Left lobe of liver (tissue), 2 donors: ENCODE results near the gene TIMP4. TPM values are rescaled to one million over a fixed set of nuclear protein-coding genes. Genes with fewer than 3 reads are reported as not detected.

Experiments used
- ATAC-seq: fragments of 200-7000 bp; cut with Tn5 transposase; one replicate; pipeline ENCODE4 v1.9.1; 2020; ENCODE audit warnings: mild to moderate bottlenecking, moderate library complexity
- DNase-seq: peaks from one replicate; pipeline ENCODE4 v3.0.0-alpha.2; 2020; ENCODE audit warnings: low spot score
- total RNA-seq: library from RNA; stranded (reverse); gene quantifications from one replicate; pipeline ENCODE4 v1.2.1, GENCODE V29; 2021
- donor health status: DM: no; HTN: no; CAD: no; lungs with moderate emphysema.
- donor health status: DM: no; HTN: yes; CAD: no.

Gene TIMP4
- total RNA-seq, 1 donor from 2014 or later = 0.53 TPM

DNA sequence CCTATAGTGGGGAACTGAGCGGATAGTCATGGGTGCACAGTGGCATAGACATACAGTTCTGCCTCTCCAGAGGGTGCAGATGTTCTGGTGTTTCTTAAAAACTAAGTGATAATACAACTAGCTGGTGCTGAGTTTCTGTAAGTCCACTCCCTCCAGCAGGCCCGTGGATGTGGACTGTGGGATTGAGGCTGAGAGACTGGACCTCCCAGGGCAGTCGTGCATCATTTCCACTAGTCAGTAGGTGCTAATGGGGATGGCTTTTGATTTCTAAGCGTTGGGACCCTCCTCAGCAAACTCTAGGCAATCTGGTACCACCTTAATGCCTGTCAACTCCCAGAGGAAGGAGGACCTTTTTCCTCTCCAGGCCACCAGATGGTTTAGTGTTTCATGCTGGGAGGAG is 27.3 kb upstream of the TIMP4 start:
- DNase-seq (no peak), ATAC-seq (no peak)

DNA sequence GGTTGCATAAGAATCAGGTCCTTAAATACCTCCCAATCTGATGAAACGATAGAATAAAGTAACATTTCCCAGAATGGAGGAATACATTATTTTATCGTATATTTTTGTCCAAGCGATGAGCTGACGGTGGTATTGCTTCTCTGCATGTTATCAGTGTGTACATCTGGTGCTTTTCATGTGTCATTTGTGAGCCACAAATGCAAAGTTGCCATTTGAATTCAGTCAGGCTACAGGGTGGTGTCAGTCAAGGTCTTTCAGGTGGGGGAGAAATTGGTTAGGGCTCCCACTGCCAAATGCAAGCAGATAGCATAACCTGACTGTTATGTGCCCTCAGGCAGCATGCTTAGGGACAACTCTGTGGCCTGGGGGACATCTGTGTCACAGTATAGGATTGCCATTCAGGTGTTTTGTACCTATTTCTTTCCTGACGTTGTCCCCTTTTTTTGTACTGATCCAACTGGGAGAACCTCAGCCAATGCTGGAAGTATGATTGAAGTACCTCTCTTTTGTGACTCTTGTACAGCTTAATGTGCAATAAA is 26.5 kb upstream of the TIMP4 start:
- DNase-seq (no peak), ATAC-seq (no peak)

GRCh38 chr3:12184541-12184940 is 25.8 kb upstream of the TIMP4 start:
- ATAC-seq (no peak), DNase-seq (no peak)

DNA sequence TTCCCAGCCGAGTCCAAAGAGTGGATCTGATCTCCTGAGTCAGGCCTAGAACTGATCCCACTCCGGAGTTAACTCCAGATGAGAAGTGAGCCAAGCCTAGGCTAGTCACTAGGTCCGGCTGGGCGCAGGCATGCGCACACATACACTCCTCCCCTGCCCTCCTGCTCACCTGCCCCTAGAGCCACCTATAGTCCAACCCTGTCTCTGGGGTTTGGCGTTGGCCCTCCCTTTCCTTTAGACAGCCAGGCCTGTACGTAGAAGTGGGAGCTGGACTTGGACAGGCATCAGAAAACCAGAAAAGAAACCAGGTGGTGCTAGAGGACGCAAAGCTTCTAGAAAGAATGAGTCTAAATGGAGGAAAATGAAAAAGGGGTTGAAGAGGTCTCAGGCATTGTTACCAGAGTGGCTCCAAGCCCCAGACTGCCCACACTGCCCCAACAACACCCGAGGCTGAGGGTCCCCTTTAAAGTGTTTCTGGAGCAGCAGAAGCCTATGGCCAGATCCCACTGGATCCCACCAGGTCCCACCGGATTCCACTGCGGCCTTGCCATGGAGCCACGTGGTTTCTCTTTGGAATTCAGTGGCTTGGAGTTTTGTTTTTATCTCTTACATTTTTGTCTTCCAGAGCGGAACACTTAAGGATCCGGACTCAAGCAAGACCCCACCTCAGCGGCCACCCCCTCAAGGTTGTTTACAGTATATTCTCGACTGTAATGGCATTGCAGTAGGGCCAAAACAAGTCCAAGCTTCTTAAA is 24.2 kb upstream of the TIMP4 start:
- DNase-seq (no peak), ATAC-seq (no peak)

DNA sequence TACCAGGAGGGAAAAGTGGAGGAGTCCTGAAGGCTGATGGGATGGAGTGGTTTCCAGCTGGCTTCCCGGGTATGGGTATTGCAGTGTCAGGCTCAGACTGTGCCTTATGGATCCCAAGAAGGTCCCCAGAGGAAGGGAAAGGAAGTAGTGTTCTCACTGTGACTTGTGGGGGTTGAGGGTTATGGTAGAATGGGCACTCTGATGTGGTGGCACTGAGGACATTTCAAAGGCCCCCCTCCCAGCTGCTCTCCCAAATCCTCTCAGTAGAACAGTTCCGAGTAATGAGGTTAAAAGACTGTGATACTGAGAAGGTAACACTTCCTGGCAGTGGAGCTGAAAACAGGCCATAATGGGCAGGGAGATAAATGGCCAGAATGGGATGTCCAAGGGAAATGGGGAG is 23.1 kb upstream of the TIMP4 start:
- ATAC-seq = no peak
- DNase-seq = no peak

DNA sequence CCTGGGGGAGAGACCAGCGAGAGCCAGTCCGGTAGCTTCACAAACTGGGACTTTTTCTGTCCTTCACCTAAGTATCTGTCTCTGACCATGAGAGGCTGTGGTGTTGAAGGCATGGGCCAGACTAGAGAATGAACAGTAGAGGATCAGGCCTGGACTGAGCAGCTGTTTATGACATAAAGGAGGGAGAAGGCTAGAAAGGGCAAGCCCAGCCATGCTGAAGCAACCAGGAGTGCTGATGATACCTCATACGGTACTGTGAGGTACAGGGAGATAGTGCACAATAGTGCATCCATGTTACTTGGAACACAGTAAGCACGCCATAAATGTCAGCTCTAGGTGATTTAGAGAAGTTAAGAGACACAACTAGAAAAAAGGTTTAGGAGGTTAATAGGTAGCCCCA is 22.6 kb upstream of the TIMP4 start:
- ATAC-seq (no peak), DNase-seq (no peak)

DNA sequence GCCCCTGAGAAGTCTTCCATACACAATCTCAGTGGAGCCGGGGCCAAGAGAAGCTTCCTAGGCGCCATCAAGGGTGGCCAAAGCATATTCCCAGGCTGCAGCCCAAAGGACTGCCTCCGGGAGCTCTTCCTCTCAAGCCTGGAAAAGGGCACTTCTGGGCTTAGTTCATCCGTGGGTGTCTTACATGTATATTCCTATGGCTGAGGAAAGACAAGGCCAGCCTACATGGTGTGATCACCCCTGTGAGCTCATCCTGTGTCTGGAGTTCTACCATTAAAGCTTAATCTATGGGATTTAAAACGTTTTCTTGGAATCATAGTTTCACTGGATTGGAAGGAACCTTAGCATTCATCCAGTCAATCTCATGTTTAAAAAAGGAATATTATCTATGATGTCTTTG is 21.9 kb upstream of the TIMP4 start:
- ATAC-seq (no peak), DNase-seq (no peak)

DNA sequence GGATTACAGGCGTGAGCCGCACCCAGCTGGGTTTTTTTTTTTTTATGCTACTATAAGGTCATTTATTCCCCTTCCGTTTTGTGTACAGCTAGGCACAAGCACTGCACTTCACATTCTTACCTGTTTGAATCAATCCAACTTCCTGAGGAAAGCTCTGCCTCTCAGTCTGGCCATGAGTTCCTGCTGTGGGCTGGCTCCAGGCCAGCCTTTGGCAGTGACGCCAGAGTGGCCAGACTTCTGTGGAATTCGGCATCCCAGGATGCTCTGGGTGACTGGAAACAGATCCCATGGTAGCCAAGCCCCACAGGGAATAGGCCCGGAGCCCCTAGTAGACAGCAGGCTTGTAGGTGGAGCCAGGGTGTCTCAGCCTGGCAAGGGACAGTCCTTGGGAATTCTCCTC is 21.5 kb upstream of the TIMP4 start:
- DNase-seq (no peak), ATAC-seq (peak; percentile 31)

GRCh38 chr3:12179441-12179840 is 20.7 kb upstream of the TIMP4 start:
- DNase-seq = no peak
- ATAC-seq = no peak

DNA sequence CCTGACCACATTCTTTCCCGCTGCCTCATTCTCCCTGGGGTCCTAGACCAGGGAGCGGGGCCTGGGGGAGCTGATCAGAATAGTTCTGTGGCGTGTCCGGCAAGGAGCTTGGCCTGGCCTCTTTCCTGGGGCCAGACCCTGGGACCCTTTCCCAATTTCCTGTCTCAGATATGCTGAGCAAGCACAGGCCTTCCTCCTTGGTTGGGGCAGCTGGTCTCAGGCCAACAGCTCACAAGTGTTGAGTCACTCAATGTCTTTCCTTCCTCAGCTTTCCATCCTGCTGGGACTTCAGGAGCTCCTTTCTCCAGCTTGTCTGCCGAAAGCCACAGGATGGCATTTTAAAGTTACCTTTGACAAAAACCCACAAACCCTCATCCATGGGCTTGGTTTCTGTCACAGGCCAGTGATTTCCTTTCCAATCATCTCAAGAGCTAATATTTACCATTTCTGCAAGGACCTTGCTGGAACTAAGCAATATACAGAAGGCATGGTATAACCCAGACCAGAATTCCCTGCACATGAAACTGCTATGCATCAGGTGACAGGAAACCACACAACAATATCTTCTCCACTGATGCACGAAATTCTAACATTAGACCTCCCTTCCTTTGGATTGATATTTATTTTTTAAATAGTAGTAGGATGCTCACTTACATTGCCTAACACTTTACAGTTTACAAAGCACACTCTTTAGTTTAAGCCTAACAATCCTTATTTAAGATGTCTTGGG is 19.5 kb upstream of the TIMP4 start:
- ATAC-seq (peak; percentile 28), DNase-seq (peak; percentile 57)

GRCh38 chr3:12177126-12177525 is 18.4 kb upstream of the TIMP4 start:
- ATAC-seq = no peak
- DNase-seq = no peak

GRCh38 chr3:12175844-12176453 is 17.2 kb upstream of the TIMP4 start:
- ATAC-seq = peak; percentile 96
- peak; percentile 69 for DNase-seq

DNA sequence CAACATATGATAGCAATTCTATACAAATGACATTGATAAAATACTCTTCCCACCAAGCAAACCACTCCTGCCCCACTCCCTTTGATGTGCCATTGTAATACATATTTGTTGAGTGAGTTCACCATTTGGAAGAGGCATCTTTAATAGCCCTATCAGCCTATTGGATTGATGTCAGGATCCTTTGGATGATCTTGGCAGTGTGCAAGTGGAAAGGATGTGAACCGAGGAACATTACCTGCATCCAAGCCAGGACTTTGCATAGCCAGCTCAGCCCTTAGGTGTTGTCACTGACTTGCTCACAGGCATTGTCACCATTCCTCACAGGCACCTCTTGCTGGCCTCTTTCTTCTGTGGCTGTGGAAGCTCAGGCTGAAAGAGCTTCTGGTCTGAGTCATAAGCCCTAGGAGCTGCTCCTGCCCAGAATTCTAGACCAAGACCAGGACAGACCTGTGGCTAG is 16.5 kb upstream of the TIMP4 start:
- no peak for ATAC-seq
- no peak for DNase-seq

DNA sequence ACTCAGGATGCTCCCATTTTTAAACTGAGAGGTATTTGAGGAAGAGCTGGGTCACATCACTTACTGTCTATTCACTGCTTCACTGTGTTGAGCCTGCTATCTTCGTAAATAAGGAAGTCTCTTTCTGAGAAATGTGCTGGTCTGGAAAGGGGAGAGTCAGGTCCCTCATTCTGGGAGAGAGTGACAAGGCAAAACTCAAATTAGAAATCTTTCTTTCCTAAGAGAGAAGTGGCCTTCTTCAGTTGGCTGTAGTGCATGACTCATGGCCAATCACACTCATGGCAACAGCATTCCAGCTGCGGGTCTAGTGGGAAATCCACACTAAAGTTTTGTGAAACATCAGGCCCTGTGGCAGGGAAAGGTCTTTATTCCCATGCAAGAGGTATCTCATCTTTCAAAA is 11.5 kb upstream of the TIMP4 start:
- no peak for DNase-seq
- ATAC-seq = no peak

DNA sequence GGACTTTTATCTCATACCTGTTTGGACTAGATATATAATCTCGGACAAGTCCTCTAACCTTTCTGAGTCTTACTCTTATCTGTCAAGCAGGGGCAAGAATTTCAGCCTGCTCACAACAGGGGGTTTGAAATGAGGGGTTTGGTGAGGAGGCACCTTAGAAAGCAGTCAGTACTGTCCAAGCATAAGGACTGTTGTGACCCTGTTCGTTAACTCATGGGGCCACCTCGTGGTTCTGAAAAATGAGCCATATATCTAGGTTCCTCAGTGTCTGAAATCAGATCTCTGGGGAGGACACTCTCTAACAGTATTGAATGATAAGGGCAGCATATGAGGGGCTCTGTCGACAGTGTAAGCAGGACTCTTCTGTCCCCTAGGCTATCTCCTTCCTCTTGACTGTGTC is 7.2 kb upstream of the TIMP4 start:
- DNase-seq (no peak), ATAC-seq (no peak)

GRCh38 chr3:12159227-12159601 is 502 bp upstream of the TIMP4 start:
- ATAC-seq = no peak
- no peak for DNase-seq

DNA sequence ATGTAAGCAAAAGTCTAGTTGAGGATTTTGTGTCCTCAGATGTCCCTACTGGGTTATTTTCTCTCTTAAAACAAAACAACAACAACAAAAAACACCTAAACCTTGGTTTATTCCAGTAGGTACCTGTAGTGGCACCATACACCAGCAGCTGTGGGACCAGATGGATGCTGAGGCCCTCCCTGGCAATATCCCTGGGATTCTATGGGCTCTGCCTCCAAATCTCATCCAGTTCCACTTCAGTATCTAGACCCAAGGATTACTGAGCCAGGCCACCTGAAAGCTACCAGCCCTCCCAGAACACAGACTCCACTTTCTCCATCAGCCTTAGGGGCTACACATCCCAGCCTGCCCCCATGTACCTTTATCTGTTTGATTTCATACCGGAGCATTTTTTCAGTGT is 1.7 kb downstream of the TIMP4 start:
- DNase-seq = no peak
- ATAC-seq = no peak

DNA sequence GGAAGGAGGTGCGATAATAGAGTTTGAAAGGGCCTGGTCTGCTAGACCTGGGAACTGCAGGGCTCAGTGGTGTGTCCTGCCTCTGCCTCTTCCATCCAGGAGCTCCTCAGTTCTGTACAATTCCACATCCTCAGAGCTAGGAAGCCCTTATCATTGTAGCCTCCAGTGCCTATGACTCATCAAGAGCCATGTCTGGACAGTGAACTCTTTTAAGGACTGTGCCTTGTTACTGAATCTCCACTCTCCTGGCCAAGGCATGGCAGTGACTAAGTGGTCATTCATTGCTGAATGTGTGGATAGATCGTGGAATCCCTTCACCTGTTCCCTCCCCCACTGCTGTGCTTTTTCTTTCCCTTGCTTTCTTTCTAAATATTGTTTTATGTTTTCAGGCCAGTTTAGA is 2.9 kb downstream of the TIMP4 start:
- peak; percentile 37 for ATAC-seq
- no peak for DNase-seq

DNA sequence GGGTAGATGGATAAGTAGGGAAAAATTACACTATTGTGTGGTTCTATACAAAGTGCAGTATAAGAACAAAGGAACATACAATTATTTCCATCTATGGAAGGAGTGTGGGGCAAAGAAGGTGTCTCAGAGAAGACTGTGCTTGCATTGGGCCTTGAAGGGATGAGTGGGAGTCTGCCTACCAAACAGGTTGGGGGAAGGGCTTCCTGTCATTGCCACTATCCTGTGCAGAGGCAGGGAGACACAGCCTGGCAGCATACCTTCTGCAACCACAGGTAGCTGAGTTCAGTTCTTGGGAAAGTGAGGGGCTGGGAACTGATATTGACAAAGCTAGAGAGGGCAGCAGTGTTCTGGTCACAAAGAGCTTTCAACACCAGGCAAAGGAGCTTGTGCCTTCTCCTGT is 3.4 kb downstream of the TIMP4 start:
- ATAC-seq = no peak

DNA sequence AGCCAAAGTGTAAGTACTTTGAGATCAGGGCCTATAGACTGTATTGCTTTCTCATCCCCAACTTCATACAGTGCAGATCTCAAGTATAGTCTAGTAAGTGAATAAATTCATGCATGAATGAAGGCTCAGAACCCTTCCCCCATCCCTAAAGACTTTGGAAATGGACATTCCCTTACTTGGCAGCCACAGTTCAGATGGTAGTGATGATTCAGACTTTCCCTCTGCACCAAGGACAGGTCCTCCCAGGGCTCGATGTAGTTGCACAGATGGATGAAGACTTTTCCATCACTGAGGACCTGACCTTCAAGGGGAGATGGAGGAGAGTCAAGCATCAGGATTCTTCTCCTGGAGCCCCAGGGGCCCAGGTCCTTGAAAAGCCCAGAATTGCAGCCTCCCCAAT is 4.6 kb downstream of the TIMP4 start:
- DNase-seq (no peak), ATAC-seq (no peak)

More for the DNA sequence above, 3.4 kb downstream of the TIMP4 start:
- DNase-seq = no peak

DNA sequence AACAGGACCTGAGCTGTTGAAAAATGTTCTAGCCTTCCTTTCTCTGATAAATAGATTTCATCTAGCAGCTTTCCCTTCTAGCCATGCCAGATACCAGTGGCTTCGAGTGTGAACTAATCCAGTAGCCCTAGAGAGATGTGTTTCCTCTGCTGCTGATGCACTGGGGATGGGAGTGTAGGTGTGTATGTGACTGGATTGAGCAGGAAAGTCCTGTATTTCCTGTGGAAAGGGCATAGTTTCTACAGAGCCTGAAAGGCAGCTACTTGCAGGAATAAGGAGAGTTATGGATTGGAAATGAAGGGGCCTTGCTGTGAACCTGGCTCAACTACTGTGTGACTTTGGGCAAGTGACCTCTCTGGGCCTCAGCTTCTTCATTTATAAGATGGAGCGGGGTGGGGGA is 8.6 kb downstream of the TIMP4 start:
- DNase-seq (no peak), ATAC-seq (no peak)

GRCh38 chr3:12149029-12149428 is 9.7 kb downstream of the TIMP4 start:
- DNase-seq = peak; percentile 79
- ATAC-seq = peak; percentile 93
